Measurements from ENCODE around the gene NBPF14.
"Not testable (repeated sequence)": the region's sequence is repeated elsewhere in the genome, so short reads cannot be mapped to it uniquely, and the experiment has no call there.

DNA sequence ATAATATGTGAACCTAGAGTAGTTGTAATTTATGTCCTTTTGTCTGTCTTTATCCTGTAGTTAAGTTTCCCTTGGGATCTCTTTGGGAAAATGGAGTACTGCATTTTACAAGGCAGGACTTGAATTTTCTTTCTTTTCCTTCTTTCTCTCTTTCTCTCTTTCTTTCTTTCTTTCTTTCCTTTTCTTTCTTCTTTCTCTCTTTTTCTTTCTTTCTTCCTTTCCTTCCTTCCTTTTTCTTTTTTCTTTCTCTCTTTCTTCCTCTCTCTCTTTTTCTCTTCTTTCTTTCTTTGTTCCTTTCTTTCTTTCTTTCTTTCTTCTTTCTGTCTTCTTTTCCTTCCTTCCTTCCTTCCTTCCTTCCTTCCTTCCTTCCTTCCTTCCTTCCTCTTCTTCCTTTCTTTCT, 101.9 kb downstream of the NBPF14 start:
- not testable (repeated sequence) for TF ChIP-seq POLR2A (IDR thresholded peaks at IDR 0.05); CTCF (IDR thresholded peaks at IDR 0.05); EP300 (IDR thresholded peaks at IDR 0.05; ENCODE audit: low read depth); POLR2AphosphoS5 (IDR thresholded peaks at IDR 0.05)

Measured in transverse colon (tissue), 4 donors.